Smooth muscle cell (in vitro differentiated cells): Measurements from ENCODE around the gene FOXJ3. TPM values are rescaled to one million over a fixed set of nuclear protein-coding genes. Genes with fewer than 3 reads are reported as not detected.

Experiments
- DNase-seq: peaks from one replicate; lab custom pipeline; 2025; ENCODE audit not compliant: unreplicated experiment; lab: John Stamatoyannopoulos, UW
- H2AFZ ChIP-seq: fragments of 200-600 bp; sonication (generic); 2 replicates; pipeline ENCODE4 v1.6.0; 2016; ENCODE audit warnings: antibody characterized with exemption, low read depth, mild to moderate bottlenecking
- H3F3A ChIP-seq: fragments of 200-600 bp; sonication (generic); 2 replicates; pipeline ENCODE4 v1.6.0; 2017; ENCODE audit warnings: antibody characterized with exemption, low read depth
- H3K27ac ChIP-seq: fragments of 200-600 bp; sonication (generic); 2 replicates; pipeline ENCODE4 v1.5.1; 2016; ENCODE audit warnings: low read depth, mild to moderate bottlenecking
- H3K27me3 ChIP-seq: fragments of 200-600 bp; sonication (generic); 2 replicates; pipeline ENCODE4 v1.6.1; 2016; ENCODE audit warnings: low read depth, mild to moderate bottlenecking
- H3K36me3 ChIP-seq: fragments of 200-600 bp; sonication (generic); 2 replicates; pipeline ENCODE4 v1.5.1; 2016; ENCODE audit warnings: low read depth
- H3K4me1 ChIP-seq: fragments of 200-600 bp; sonication (generic); 2 replicates; pipeline ENCODE4 v1.5.1; 2016; ENCODE audit warnings: low read depth
- H3K4me2 ChIP-seq: fragments of 200-600 bp; sonication (generic); 2 replicates; pipeline ENCODE4 v1.6.0; 2016; ENCODE audit warnings: mild to moderate bottlenecking
- H3K4me3 ChIP-seq: fragments of 200-600 bp; sonication (generic); 2 replicates; pipeline ENCODE4 v1.5.1; 2016; ENCODE audit warnings: mild to moderate bottlenecking
- H3K79me2 ChIP-seq: fragments of 200-600 bp; sonication (generic); 2 replicates; pipeline ENCODE4 v1.6.0; 2016; ENCODE audit warnings: low read depth, mild to moderate bottlenecking
- H3K9ac ChIP-seq: fragments of 200-600 bp; sonication (generic); 2 replicates; pipeline ENCODE4 v1.6.0; 2016; ENCODE audit warnings: low read depth
- H3K9me3 ChIP-seq: fragments of 200-600 bp; sonication (generic); replicated peaks from 2 replicates; pipeline ENCODE4 v1.5.1; 2016; ENCODE audit warnings: low read depth
- H4K20me1 ChIP-seq: fragments of 200-600 bp; sonication (generic); 2 replicates; pipeline ENCODE4 v1.6.0; 2016; ENCODE audit warnings: low read depth
- CTCF ChIP-seq: fragments of 200-600 bp; sonication (generic); IDR thresholded peaks from 2 replicates; pipeline ENCODE4 v1.5.1; 2017; ENCODE audit warnings: borderline replicate concordance, mild to moderate bottlenecking, antibody characterized with exemption; ENCODE audit not compliant: insufficient read depth, poor library complexity, severe bottlenecking
- WGBS: methylation state at CpG from one replicate; pipeline ENCODE4 v1.1.7; 2016; ENCODE audit warnings: low lambda C conversion rate; 5-methylcytosine and 5-hydroxymethylcytosine counted together
- polyA plus RNA-seq: library from polyadenylated mRNA; unstranded; fragments of >200 nt; fragmentation: Nextera tagmentation; extraction: Ambion mirVana; gene quantifications from 2 replicates; pipeline ENCODE4 v1.2.1, GENCODE V29; 2016
- total RNA-seq: library from RNA; depleted of rRNA; stranded (reverse); fragments of >200 nt; gene quantifications from 2 replicates; pipeline ENCODE4 v1.2.3, GENCODE V29; 2014

FOXJ3 gene
- total and polyA plus RNA-seq, 2 experiments from 2014 or later = 19.3 to 40.9 TPM

GRCh38 chr1:42272920-42273319, 62.1 kb downstream of the FOXJ3 start:
- Histone ChIP-seq H3K27me3 (no peaks in the 10 kb centered on the region), H3K4me3 (no peak overlapping the region), H3K27ac (no peak overlapping the region), H4K20me1 (peaks cover 92% of the 10 kb centered on the region), H3K9me3 (no peaks in the 10 kb centered on the region), H3K4me2 (no peak overlapping the region), H3K9ac (no peak overlapping the region), H3K79me2 (peaks cover 87% of the 10 kb centered on the region), H2AFZ (no peak overlapping the region), H3K36me3 (no peaks in the 10 kb centered on the region), H3F3A (peaks cover under 1% of the 10 kb centered on the region), H3K4me1 (no peaks in the 10 kb centered on the region)
- TF ChIP-seq CTCF = no peak
- no peak for DNase-seq
- 90% methylated on average over 1 of the region's 1 CpG for WGBS

GRCh38 chr1:42267904-42268303, 67.1 kb downstream of the FOXJ3 start:
- H3K4me2 ChIP-seq = no peak overlapping the region
- no peak overlapping the region for H3K9ac ChIP-seq
- H3K9me3 ChIP-seq = no peaks in the 10 kb centered on the region
- TF ChIP-seq CTCF = no peak
- no peak overlapping the region for H3K4me3 ChIP-seq
- H4K20me1 ChIP-seq = peaks cover 98% of the 10 kb centered on the region
- peaks cover 7% of the 10 kb centered on the region for H3K4me1 ChIP-seq
- no peak overlapping the region for H3K27ac ChIP-seq
- DNase-seq = no peak
- H3K27me3 ChIP-seq = no peaks in the 10 kb centered on the region
- no peak overlapping the region for H2AFZ ChIP-seq
- no peaks in the 10 kb centered on the region for H3K36me3 ChIP-seq
- peaks cover 9% of the 10 kb centered on the region for H3F3A ChIP-seq
- H3K79me2 ChIP-seq = peaks cover 72% of the 10 kb centered on the region

- Histone ChIP-seq H3K9ac (no peak overlapping the region), H3K4me2 (peak overlapping the region; percentile 1), H3K4me1 (peaks cover 7% of the 10 kb centered on the region), H2AFZ (no peak overlapping the region), H3K27me3 (no peaks in the 10 kb centered on the region), H3K9me3 (no peaks in the 10 kb centered on the region), H3K27ac (no peak overlapping the region), H3F3A (peaks cover 9% of the 10 kb centered on the region), H4K20me1 (peaks cover 98% of the 10 kb centered on the region), H3K79me2 (peaks cover 63% of the 10 kb centered on the region), H3K36me3 (no peaks in the 10 kb centered on the region), H3K4me3 (no peak overlapping the region)
- 87% methylated on average over 4 of the region's 4 CpGs for WGBS
- no peak for DNase-seq
- no peak for TF ChIP-seq CTCF
Observed at GRCh38 chr1:42266253-42267135, 68.5 kb downstream of the FOXJ3 start.
